Sigmoid colon (tissue), 7 donors: ENCODE measurements around the gene ASAP2. TPM values are rescaled to one million over a fixed set of nuclear protein-coding genes. Genes with fewer than 3 reads are reported as not detected.

Source experiments
- DNase-seq: peaks from one replicate; pipeline ENCODE4 v3.0.0-alpha.2; 2019
- H3K27ac ChIP-seq, 4 donors: fragments of 200-600 bp; sonication (generic); one replicate each; pipeline ENCODE4 v1.5.1; 2016 to 2019; ENCODE audit warnings: mild to moderate bottlenecking in 1 of 4
- H3K27me3 ChIP-seq, 3 donors: fragments of 200-600 bp; sonication (generic); one replicate each; pipeline ENCODE4 v1.5.1; 2019; ENCODE audit warnings: mild to moderate bottlenecking in 1 of 3
- H3K36me3 ChIP-seq, 4 donors: fragments of 200-600 bp; sonication (generic); one replicate each; pipeline ENCODE4 v1.5.1; 2016 to 2019
- H3K4me1 ChIP-seq, 4 donors: fragments of 200-600 bp; sonication (generic); one replicate each; pipeline ENCODE4 v1.5.1; 2017 to 2019
- H3K4me3 ChIP-seq, 4 donors: fragments of 200-600 bp; sonication (generic); one replicate each; pipeline ENCODE4 v1.5.1; 2017 to 2019; ENCODE audit warnings: mild to moderate bottlenecking in 2 of 4, moderate library complexity in 1 of 4
- H3K9me3 ChIP-seq, 4 donors: fragments of 200-600 bp in 3 of 4; sonication (generic) in 3 of 4; one replicate each; pipeline versions ENCODE4 v1.5.1 to v1.6.1; 2013 to 2019
- CTCF ChIP-seq, 4 experiments: fragments of 450-650 bp in 3 of 4; fragments of 200-600 bp in 1 of 4; IDR thresholded peaks; one replicate each; pipeline ENCODE4 v1.5.1; 2016 to 2019; ENCODE audit warnings: antibody characterized with exemption in 4 of 4, mild to moderate bottlenecking in 3 of 4, moderate library complexity in 2 of 4
- EP300 ChIP-seq, 4 donors: sonication (generic); formaldehyde crosslinking; IDR thresholded peaks; one replicate each; pipeline ENCODE4 v1.6.1; 2017; ENCODE audit warnings: antibody characterized with exemption in 4 of 4
- POLR2A ChIP-seq, 2 donors: fragments of 450-650 bp; IDR thresholded peaks; one replicate each; pipeline ENCODE4 v1.6.1; 2016; ENCODE audit warnings: antibody characterized with exemption in 2 of 2, mild to moderate bottlenecking in 2 of 2, moderate library complexity in 2 of 2
- POLR2AphosphoS5 ChIP-seq, 4 donors: sonication (generic); formaldehyde crosslinking; IDR thresholded peaks; one replicate each; pipeline ENCODE4 v1.6.1; 2017; ENCODE audit warnings: antibody characterized with exemption in 4 of 4
- WGBS, 2 donors: extraction: QIAGEN DNeasy Blood & Tissue Kit; methylation state at CpG; one replicate each; pipeline ENCODE4 v1.1.7; 2013; 5-methylcytosine and 5-hydroxymethylcytosine counted together
- intact Hi-C: fragments of 100-400 bp; cut with DNase I; formaldehyde crosslinking; loops from one replicate; pipeline ENCODE4 v1.15.1; 2023
- polyA plus RNA-seq, 3 donors: library from polyadenylated mRNA; stranded (reverse); fragments of 200-250 nt; gene quantifications; one replicate each; pipeline ENCODE4 v1.2.3, GENCODE V29; 2013
- total RNA-seq, 4 donors: library from RNA; depleted of rRNA; stranded (reverse); fragments of >200 nt; gene quantifications; one replicate each; pipeline ENCODE4 v1.1.0, GENCODE V29; 2016
- donor health status: healthy with polysubstance abuse.
- donor health status: Bipolar disorder and iron deficiency.
- donor health status: healthy.

The ASAP2 gene
- total and polyA plus RNA-seq, 7 donors: 15.1 to 56.5 (median 25.8) TPM

DNA sequence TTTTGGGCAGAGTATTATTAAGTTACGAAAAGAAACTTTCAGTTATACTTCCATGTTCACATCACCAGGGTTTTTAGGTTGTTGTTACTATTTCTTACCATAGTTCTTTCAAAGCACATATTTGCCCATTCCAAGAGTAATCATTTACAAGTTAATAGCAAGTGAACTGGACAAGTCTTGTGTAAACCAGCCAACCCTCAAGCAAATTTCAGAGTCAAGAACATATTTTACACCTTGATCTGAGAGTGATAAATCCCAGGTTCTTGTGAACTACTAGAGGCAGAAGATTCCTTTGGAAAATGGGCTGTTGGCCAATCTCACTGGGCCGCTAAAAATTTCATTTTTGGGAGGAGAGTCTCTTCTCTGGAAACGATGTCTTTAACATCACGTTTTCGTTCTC lies 2.7 kb upstream of the ASAP2 start:
- Histone ChIP-seq H3K27ac (peak overlapping the region in 2 of 4 donors; percentile 27 to 85), H3K9me3 (no peaks in the 10 kb centered on the region), H3K36me3 (no peaks in the 10 kb centered on the region), H3K4me1 (peaks cover 0 to 34% (median 22%) of the 10 kb centered on the region in 4 donors), H3K4me3 (no peak overlapping the region), H3K27me3 (no peaks in the 10 kb centered on the region)
- intact Hi-C loops: no loop called here
- no peak for DNase-seq
- WGBS, 2 donors: 92 to 95% methylated on average over 5 of the region's 5 CpGs
- TF ChIP-seq POLR2A (IDR thresholded peaks at IDR 0.05) (no peak), CTCF (IDR thresholded peaks at IDR 0.05) (no peak), POLR2AphosphoS5 (IDR thresholded peaks at IDR 0.05) (no peak), EP300 (IDR thresholded peaks at IDR 0.05) (no peak)

DNA sequence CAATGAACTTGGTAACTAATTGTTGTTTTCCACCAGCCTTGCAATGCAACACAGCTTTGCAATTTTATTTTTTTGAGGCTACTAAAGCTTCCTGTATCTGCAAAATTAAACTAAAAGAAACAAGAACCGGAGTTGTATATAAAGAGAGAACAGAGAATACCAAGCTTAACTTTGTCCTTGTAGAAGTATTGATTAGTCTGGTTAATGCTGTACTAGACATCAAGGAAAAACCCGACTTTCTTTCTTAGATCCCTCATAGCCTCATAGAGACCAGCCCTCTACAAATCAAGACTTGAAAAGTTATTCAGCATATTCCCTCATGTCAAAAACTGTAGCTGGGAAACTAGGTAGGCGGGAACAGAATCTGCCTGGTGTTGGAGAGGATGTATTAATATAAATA lies 1.7 kb upstream of the ASAP2 start:
- intact Hi-C loops: loop anchor here (1.0 to 5.0 kb wide), 3 partner anchors 57 to 107 kb away; no protein-coding TSS in a partner anchor
- no peak for DNase-seq
- H3K9me3 ChIP-seq: no peaks in the 10 kb centered on the region
- no peak for TF ChIP-seq POLR2A (IDR thresholded peaks at IDR 0.05)
- TF ChIP-seq CTCF (IDR thresholded peaks at IDR 0.05): no peak
- no peak for TF ChIP-seq EP300 (IDR thresholded peaks at IDR 0.05)
- no peak for TF ChIP-seq POLR2AphosphoS5 (IDR thresholded peaks at IDR 0.05)
- peaks cover 0 to 39% (median 25%) of the 10 kb centered on the region in 4 donors for H3K4me1 ChIP-seq
- no peaks in the 10 kb centered on the region for H3K36me3 ChIP-seq
- peak overlapping the region in 2 of 4 donors; percentile 27 to 85 for H3K27ac ChIP-seq
- H3K27me3 ChIP-seq: no peaks in the 10 kb centered on the region
- no peak overlapping the region for H3K4me3 ChIP-seq
- WGBS, 2 donors: 86 to 97% methylated on average over 3 of the region's 3 CpGs

DNA sequence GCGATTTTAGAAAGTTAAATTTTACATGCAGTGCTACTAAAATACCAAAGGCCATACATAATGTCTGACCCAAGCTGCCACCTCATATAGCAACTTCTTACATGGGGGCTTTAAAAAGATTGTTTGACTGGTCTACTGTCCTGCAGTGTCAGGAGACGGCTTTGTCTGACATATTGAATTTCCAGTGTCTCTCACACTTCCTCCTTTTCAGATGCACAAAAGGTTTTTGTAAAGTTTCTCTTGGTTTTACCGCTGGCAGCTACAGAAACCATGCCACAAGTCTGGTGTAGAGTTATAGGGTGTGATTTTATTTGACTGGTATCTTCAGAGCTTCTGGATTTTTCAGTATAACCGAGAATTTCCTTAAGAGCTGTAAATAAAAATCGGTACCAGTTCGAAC lies 1.1 kb upstream of the ASAP2 start:
- Histone ChIP-seq H3K27me3 (no peaks in the 10 kb centered on the region), H3K4me1 (peaks cover 0 to 40% (median 22%) of the 10 kb centered on the region in 4 donors), H3K36me3 (no peaks in the 10 kb centered on the region), H3K27ac (peak overlapping the region; percentile 82 to 95 (median 84)), H3K4me3 (peak overlapping the region in 3 of 4 donors; percentile 72 to 95 (median 86)), H3K9me3 (no peaks in the 10 kb centered on the region)
- TF ChIP-seq CTCF (IDR thresholded peaks at IDR 0.05) (no peak), POLR2AphosphoS5 (IDR thresholded peaks at IDR 0.05) (no peak), EP300 (IDR thresholded peaks at IDR 0.05) (no peak)
- no peak for DNase-seq
- WGBS, 2 donors: 50 to 51% methylated on average over 6 of the region's 6 CpGs
- intact Hi-C loops: loop anchor here (1.0 to 5.0 kb wide), 3 partner anchors 57 to 107 kb away; no protein-coding TSS in a partner anchor

DNA sequence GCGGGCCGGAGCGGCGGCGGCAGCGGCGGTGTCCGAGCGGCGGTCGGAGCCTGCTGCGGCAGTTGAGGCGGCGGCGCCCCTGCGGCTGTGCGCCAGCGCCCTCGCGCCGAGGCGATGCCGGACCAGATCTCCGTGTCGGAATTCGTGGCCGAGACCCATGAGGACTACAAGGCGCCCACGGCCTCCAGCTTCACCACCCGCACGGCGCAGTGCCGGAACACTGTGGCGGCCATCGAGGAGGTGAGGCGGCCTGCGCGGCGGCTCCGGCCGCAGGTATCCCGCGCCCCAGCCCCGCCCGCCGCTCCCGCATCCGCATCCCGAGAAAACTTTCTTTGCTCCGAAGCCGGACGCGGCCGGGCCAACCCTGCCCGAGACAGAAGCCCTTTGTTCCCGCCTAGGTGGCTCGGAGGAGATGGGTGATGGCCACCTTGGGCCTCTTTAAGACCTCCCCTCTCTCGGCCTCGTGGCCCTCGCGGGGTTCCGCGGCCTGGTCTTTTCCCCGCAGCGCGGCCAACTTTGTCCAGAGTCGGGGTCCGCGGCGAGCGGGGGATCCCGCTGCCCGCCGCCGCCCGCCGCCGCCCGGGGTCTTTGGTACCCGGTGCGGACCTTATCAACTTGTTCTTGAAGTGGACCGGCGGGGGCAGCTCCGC lies 504 bp downstream of the ASAP2 start:
- no peaks in the 10 kb centered on the region for H3K9me3 ChIP-seq
- WGBS, 2 donors: 1% methylated on average over 84 of the region's 84 CpGs
- TF ChIP-seq POLR2A (IDR thresholded peaks at IDR 0.05): no peak
- no peak for TF ChIP-seq EP300 (IDR thresholded peaks at IDR 0.05)
- no peak for TF ChIP-seq CTCF (IDR thresholded peaks at IDR 0.05)
- TF ChIP-seq POLR2AphosphoS5 (IDR thresholded peaks at IDR 0.05): no peak
- DNase-seq: no peak
- H3K27me3 ChIP-seq: no peaks in the 10 kb centered on the region
- H3K4me1 ChIP-seq: peaks cover 0 to 48% (median 30%) of the 10 kb centered on the region in 4 donors
- H3K36me3 ChIP-seq: no peaks in the 10 kb centered on the region
- intact Hi-C loops: loop anchor here (1.0 to 5.0 kb wide), 4 partner anchors 55 to 216 kb away; partner anchors contain the start of genes CPSF3 and ITGB1BP1
- H3K4me3 ChIP-seq: peak overlapping the region; percentile 72 to 95 (median 82)
- peak overlapping the region; percentile 84 to 95 (median 90) for H3K27ac ChIP-seq
